SK-N-SH (cell line): ENCODE measurements around the gene IQCE. TPM values are rescaled to one million over a fixed set of nuclear protein-coding genes. Genes with fewer than 3 reads are reported as not detected.

Experiments
- CTCF ChIA-PET: fragments of 300-600, 350-600 bp; formaldehyde crosslinking; extraction: SDS; loops from one replicate; lab custom pipeline; 2021; lab: Yijun Ruan, JAX
- POLR2A ChIA-PET: fragments of 350-600 bp; sonication (Branson Sonifier 250); formaldehyde crosslinking; extraction: SDS; loops from one replicate; lab custom pipeline; 2020; ENCODE audit warnings: antibody characterized with exemption, inconsistent platforms; lab: Yijun Ruan, JAX
- DNase-seq: peaks from one replicate; pipeline ENCODE4 v3.0.0; 2012
- H2AFZ ChIP-seq: fragments of 200-600 bp; sonication (generic); 2 replicates; pipeline ENCODE4 v1.8.1; 2016; ENCODE audit warnings: antibody characterized with exemption, mild to moderate bottlenecking, low read depth
- H3F3A ChIP-seq: fragments of 200-600 bp; sonication (generic); replicated peaks from 2 replicates; pipeline ENCODE3; 2016; ENCODE audit warnings: antibody characterized with exemption, mild to moderate bottlenecking; ENCODE audit not compliant: insufficient read depth
- H3K27ac ChIP-seq, 2 experiments: fragments of 200-500 bp in 1 of 2; fragments of 200-600 bp in 1 of 2; sonication (Bioruptor generic) in 1 of 2; sonication (generic), shearing (Covaris generic) in 1 of 2; 2 replicates each; pipeline versions ENCODE4 v1.5.1 to v1.6.1; 2014 to 2016; ENCODE audit warnings: low read depth in 2 of 2, inconsistent platforms in 1 of 2, low read length in 1 of 2, mild to moderate bottlenecking in 1 of 2, mixed read lengths in 1 of 2
- H3K27me3 ChIP-seq: fragments of 200-600 bp; sonication (generic), shearing (Covaris generic); 2 replicates; pipeline ENCODE4 v1.6.1; 2016; ENCODE audit warnings: mixed run types; ENCODE audit not compliant: insufficient read depth
- H3K36me3 ChIP-seq, 2 experiments: fragments of 200-500 bp in 1 of 2; fragments of 200-600 bp in 1 of 2; sonication (Bioruptor generic) in 1 of 2; sonication (generic) in 1 of 2; replicated peaks in 1 of 2; 2 replicates each; pipeline versions ENCODE3 to v1.5.1; 2014 to 2016; ENCODE audit warnings: low read length in 1 of 2, mild to moderate bottlenecking in 1 of 2; ENCODE audit not compliant: insufficient read depth in 2 of 2, control insufficient read depth in 1 of 2
- H3K4me1 ChIP-seq, 2 experiments: fragments of 200-500 bp in 1 of 2; fragments of 200-600 bp in 1 of 2; sonication (Bioruptor generic) in 1 of 2; sonication (generic), shearing (Covaris generic) in 1 of 2; 2 replicates each; pipeline versions ENCODE4 v1.5.1 to v1.6.1; 2014 to 2016; ENCODE audit warnings: low read depth in 1 of 2, low read length in 1 of 2, mixed run types in 1 of 2; ENCODE audit not compliant: insufficient read depth in 2 of 2, control insufficient read depth in 1 of 2
- H3K4me2 ChIP-seq: fragments of 200-600 bp; sonication (generic), shearing (Covaris generic); 2 replicates; pipeline ENCODE4 v1.6.1; 2017; ENCODE audit warnings: mixed run types
- H3K4me3 ChIP-seq, 2 experiments: fragments of 200-500 bp in 1 of 2; fragments of 200-600 bp in 1 of 2; sonication (Bioruptor generic) in 1 of 2; sonication (generic), shearing (Covaris generic) in 1 of 2; 2 replicates each; pipeline versions ENCODE4 v1.5.1 to v1.8.1; 2014 to 2016; ENCODE audit warnings: low read depth in 2 of 2, inconsistent platforms in 1 of 2, low read length in 1 of 2, mild to moderate bottlenecking in 1 of 2, mixed read lengths in 1 of 2, moderate library complexity in 1 of 2
- H3K79me2 ChIP-seq: fragments of 200-600 bp; sonication (generic); 2 replicates; pipeline ENCODE4 v1.8.1; 2017; ENCODE audit warnings: mild to moderate bottlenecking; ENCODE audit not compliant: insufficient read depth
- H3K9ac ChIP-seq: fragments of 200-600 bp; sonication (generic); 2 replicates; pipeline ENCODE4 v1.6.1; 2017; ENCODE audit warnings: mixed run types
- H3K9me2 ChIP-seq: fragments of 200-600 bp; sonication (generic); 2 replicates; pipeline ENCODE4 v1.6.1; 2017; ENCODE audit warnings: mixed run types
- H3K9me3 ChIP-seq: fragments of 200-600 bp; sonication (generic); 2 replicates; pipeline ENCODE4 v1.6.1; 2017; ENCODE audit warnings: mixed run types, mild to moderate bottlenecking, moderate library complexity
- H4K20me1 ChIP-seq: fragments of 200-600 bp; sonication (generic); 2 replicates; pipeline ENCODE4 v1.6.1; 2017; ENCODE audit warnings: mild to moderate bottlenecking, mixed run types; ENCODE audit not compliant: insufficient read depth
- CTCF ChIP-seq: fragments of 200-600 bp; sonication (generic); IDR thresholded peaks from 2 replicates; pipeline ENCODE4 v1.6.1; 2017; ENCODE audit warnings: antibody characterized with exemption, mild to moderate bottlenecking, moderate library complexity
- ELF1 ChIP-seq: IDR thresholded peaks from 2 replicates; pipeline ENCODE4 v1.4.0; 2012
- FOXM1 ChIP-seq: IDR thresholded peaks from 2 replicates; pipeline ENCODE4 v1.4.0; 2012; ENCODE audit warnings: low read depth, mild to moderate bottlenecking
- NFIC ChIP-seq: IDR thresholded peaks from 2 replicates; pipeline ENCODE4 v1.4.0; 2012; ENCODE audit warnings: borderline replicate concordance
- POLR2AphosphoS5 ChIP-seq: IDR thresholded peaks from 2 replicates; pipeline ENCODE4 v1.6.1; 2012; ENCODE audit warnings: low read depth, low read length
- RFX5 ChIP-seq: IDR thresholded peaks from 2 replicates; pipeline ENCODE4 v1.6.1; 2012; ENCODE audit warnings: mild to moderate bottlenecking, improper control_type of control experiment, low read length
- SIN3A ChIP-seq: IDR thresholded peaks from 2 replicates; pipeline ENCODE4 v1.6.1; 2012; ENCODE audit warnings: low read depth, mild to moderate bottlenecking, low read length, moderate library complexity, borderline replicate concordance
- TCF12 ChIP-seq: IDR thresholded peaks from 2 replicates; pipeline ENCODE4 v1.4.0; 2012
- YY1 ChIP-seq: IDR thresholded peaks from 2 replicates; pipeline ENCODE4 v1.4.0; 2012; ENCODE audit warnings: low read depth, mild to moderate bottlenecking
- WGBS: methylation state at CpG from one replicate; pipeline ENCODE4 v1.1.6; 2017; ENCODE audit warnings: low lambda C conversion rate; 5-methylcytosine and 5-hydroxymethylcytosine counted together
- polyA plus RNA-seq, 3 experiments: library from polyadenylated mRNA; depleted of rRNA; stranded (reverse); fragments of >200 nt; gene quantifications; 2 replicates each; pipeline ENCODE4 v1.2.3, GENCODE V29; 2012

Gene IQCE
- polyA plus RNA-seq, 1 of the 3 experiments (the other 2 are of a cell fraction) = 14.4 TPM

- H3K27ac ChIP-seq = no peak overlapping the region; a peak in 1 of 4 replicates
- peak; percentile 33 for TF ChIP-seq TCF12
- TF ChIP-seq CTCF = no peak
- TF ChIP-seq SIN3A = no peak
- no peak for TF ChIP-seq FOXM1
- TF ChIP-seq YY1 = no peak
- TF ChIP-seq RFX5 = no peak
- peak; percentile 21; the same call in 1 of the 2 replicates for TF ChIP-seq NFIC
- no peak for TF ChIP-seq ELF1
- no peaks in the 10 kb centered on the region for H4K20me1 ChIP-seq
- no peak for DNase-seq
- peaks cover 14% of the 10 kb centered on the region for H3F3A ChIP-seq
- ChIA-PET CTCF (interaction anchor here (0.8 to 1.7 kb wide), 7 partner anchors 9 to 169 kb away, joined by 3 to 5 read pairs (median 3); no protein-coding TSS in a partner anchor), POLR2A (interaction anchor here (0.6 to 1.5 kb wide), 5 partner anchors 9 to 259 kb away, joined by 3 to 4 read pairs (median 3); no protein-coding TSS in a partner anchor)
- H2AFZ ChIP-seq = no peak overlapping the region
- no peak overlapping the region for H3K9ac ChIP-seq
- no peaks in the 10 kb centered on the region for H3K9me3 ChIP-seq
- no peaks in the 10 kb centered on the region for H3K36me3 ChIP-seq
- H3K79me2 ChIP-seq = no peaks in the 10 kb centered on the region
- 76% methylated on average over 23 of the region's 23 CpGs for WGBS
- H3K4me1 ChIP-seq = peaks cover 0 to 39% of the 10 kb centered on the region in 2 experiments; a peak in 2 of 4 replicates
- no peak overlapping the region for H3K4me3 ChIP-seq
- no peaks in the 10 kb centered on the region for H3K27me3 ChIP-seq
- H3K9me2 ChIP-seq = no peaks in the 10 kb centered on the region
- H3K4me2 ChIP-seq = peak overlapping the region; percentile 2; the same call in 1 of the 2 replicates
Observed at GRCh38 chr7:2621061-2621828, 62.5 kb downstream of the IQCE start.

- Histone ChIP-seq H3F3A (peaks cover 22% of the 10 kb centered on the region), H3K4me2 (no peak overlapping the region), H3K27ac (peak overlapping the region in 1 of 2 experiments; percentile 1; a peak in 1 of 4 replicates), H3K4me3 (no peak overlapping the region), H3K79me2 (no peaks in the 10 kb centered on the region), H3K36me3 (no peaks in the 10 kb centered on the region), H3K4me1 (peaks cover 0 to 38% of the 10 kb centered on the region in 2 experiments; a peak in 2 of 4 replicates), H2AFZ (no peak overlapping the region), H3K9me2 (no peaks in the 10 kb centered on the region), H3K9ac (no peak overlapping the region), H4K20me1 (no peaks in the 10 kb centered on the region), H3K9me3 (no peaks in the 10 kb centered on the region), H3K27me3 (no peaks in the 10 kb centered on the region)
- WGBS = 80% methylated on average over 12 of the region's 12 CpGs
- DNase-seq = peak; percentile 87
- TF ChIP-seq NFIC (peak; percentile 25; the same call in 1 of the 2 replicates), POLR2AphosphoS5 (no peak)
- ChIA-PET CTCF (interaction anchor here (1.2 to 1.7 kb wide), 5 partner anchors 10 to 144 kb away, joined by 3 to 7 read pairs (median 5); no protein-coding TSS in a partner anchor), POLR2A (interaction anchor here (0.8 to 1.5 kb wide), 6 partner anchors 8 to 77 kb away, joined by 3 to 4 read pairs (median 3); no protein-coding TSS in a partner anchor)
Observed at GRCh38 chr7:2621948-2622640, 63.3 kb downstream of the IQCE start.
